HepG2 (cell line): ENCODE results near the gene GFOD1. TPM values are rescaled to one million over a fixed set of nuclear protein-coding genes. Genes with fewer than 3 reads are reported as not detected.
"Not testable (repeated sequence)": the region's sequence is repeated elsewhere in the genome, so short reads cannot be mapped to it uniquely, and the experiment has no call there.

Experiments used
- ATAC-seq: fragments of 200-7000 bp; cut with Tn5 transposase; 3 replicates; pipeline ENCODE4 v1.9.1; 2020; ENCODE audit warnings: mild to moderate bottlenecking, moderate library complexity
- BruUV-seq: library from RNA; stranded (reverse); fragments of 400-500 nt; replicated peaks from 2 replicates; lab custom pipeline; 2021; lab: Mats Ljungman, UMichigan
- CTCF ChIA-PET: fragments of 300-600 bp; formaldehyde crosslinking; extraction: SDS; loops from one replicate; lab custom pipeline; 2021; ENCODE audit warnings: low total read pairs, inconsistent platforms, low intra/inter-chr PET ratio; lab: Yijun Ruan, JAX
- POLR2A ChIA-PET: fragments of 350-600 bp; sonication (Branson Sonifier 250); formaldehyde crosslinking; loops from one replicate; lab custom pipeline; 2020; ENCODE audit warnings: antibody characterized with exemption, inconsistent platforms; lab: Yijun Ruan, JAX
- DNase-seq: peaks from one replicate; pipeline ENCODE4 v3.0.0-alpha.2; 2015; ENCODE audit warnings: low spot score
- FAIRE-seq: peaks from 3 replicates; lab custom pipeline; 2011; peaks lifted over from hg19 to GRCh38; lab: Jason Lieb, UNC
- H2AFZ ChIP-seq: one replicate; pipeline ENCODE4 v1.6.1; 2011; ENCODE audit warnings: low read length, inconsistent platforms
- H3K27ac ChIP-seq: fragments of 300-600 bp; 3 replicates; pipeline ENCODE4 v1.8.0; 2011; ENCODE audit warnings: mixed run types, mild to moderate bottlenecking, mixed read lengths, low read length, inconsistent platforms; ENCODE audit not compliant: insufficient read depth; ENCODE audit errors: extremely low read length
- H3K27me3 ChIP-seq, 2 experiments: fragments of 200-600 bp in 1 of 2; 2 replicates in 1 of 2; 3 replicates in 1 of 2; pipeline versions ENCODE4 v1.6.0 to v1.8.0; 2011; ENCODE audit warnings: low read length in 2 of 2, mild to moderate bottlenecking in 2 of 2, moderate library complexity in 2 of 2, inconsistent platforms in 1 of 2; ENCODE audit not compliant: insufficient read depth in 2 of 2, control insufficient read depth in 1 of 2
- H3K36me3 ChIP-seq, 2 experiments: fragments of 200-600 bp in 1 of 2; replicated peaks in 1 of 2; 2 replicates in 1 of 2; 3 replicates in 1 of 2; pipeline versions ENCODE4 v1.5.1 to v1.8.0; 2011; ENCODE audit warnings: low read length in 2 of 2, inconsistent platforms in 1 of 2; ENCODE audit not compliant: insufficient read depth in 2 of 2, control insufficient read depth in 1 of 2
- H3K4me1 ChIP-seq: 2 replicates; pipeline ENCODE4 v1.5.1; 2012; ENCODE audit warnings: low read length, inconsistent platforms; ENCODE audit not compliant: insufficient read depth
- H3K4me2 ChIP-seq: 2 replicates; pipeline ENCODE4 v1.6.0; 2011; ENCODE audit warnings: low read depth, low read length, inconsistent platforms
- H3K4me3 ChIP-seq, 3 experiments: fragments of 200-600 bp in 1 of 3; sonication (generic), shearing (Covaris generic) in 1 of 3; replicated peaks in 1 of 3; 2 replicates each; pipeline ENCODE4 v1.5.1; 2011 to 2016; ENCODE audit warnings: low read length in 3 of 3, inconsistent platforms in 2 of 3, low read depth in 2 of 3, mild to moderate bottlenecking in 2 of 3, control low read depth in 1 of 3, mixed read lengths in 1 of 3; ENCODE audit not compliant: insufficient read depth in 1 of 3
- H3K79me2 ChIP-seq: one replicate; pipeline ENCODE4 v1.6.1; 2011; ENCODE audit warnings: low read length, inconsistent platforms; ENCODE audit not compliant: insufficient read depth
- H3K9ac ChIP-seq: 2 replicates; pipeline ENCODE4 v1.6.0; 2011; ENCODE audit warnings: mild to moderate bottlenecking, low read depth, low read length, inconsistent platforms; ENCODE audit not compliant: insufficient read depth
- H3K9me3 ChIP-seq: 2 replicates; pipeline ENCODE4 v1.5.1; 2012; ENCODE audit warnings: mild to moderate bottlenecking, low read length
- H4K20me1 ChIP-seq: 2 replicates; pipeline ENCODE4 v1.6.0; 2011; ENCODE audit warnings: inconsistent platforms, mild to moderate bottlenecking, low read length, moderate library complexity; ENCODE audit not compliant: insufficient read depth
- NFYB ChIP-seq: sonication (generic); formaldehyde crosslinking; IDR thresholded peaks from 2 replicates; pipeline ENCODE4 v1.4.0; 2020; ENCODE audit warnings: missing genetic modification reagents
- NFYC ChIP-seq: IDR thresholded peaks from 2 replicates; pipeline ENCODE4 v1.6.1; 2016; ENCODE audit warnings: missing genetic modification reagents, missing compliant biosample characterization
- WGBS: methylation state at CpG from one replicate; pipeline ENCODE4 v1.1.6; 2017; ENCODE audit warnings: low lambda C conversion rate; 5-methylcytosine and 5-hydroxymethylcytosine counted together
- in situ Hi-C: cut with HindIII; loops from 2 replicates; pipeline ENCODE4 v1.10.0; 2017; ENCODE audit warnings: low pct_unique_long_range_greater_than_20kb; ENCODE audit not compliant: extremely low pct_ligation_motif_present
- intact Hi-C: fragments of 100-400 bp; cut with micrococcal nuclease; formaldehyde crosslinking; loops from one replicate; pipeline ENCODE4 v1.10.0; 2022; ENCODE audit not compliant: unreplicated experiment
- polyA plus RNA-seq, 8 experiments: library from polyadenylated mRNA; depleted of rRNA in 3 of 8; stranded (reverse) in 7 of 8; unstranded in 1 of 8; fragments of >200 nt; fragmentation: Illumina TruSeq in 4 of 8; extraction: Trizol in 4 of 8; gene quantifications; 2 replicates each; pipeline versions ENCODE4 v1.2.1 to v1.2.3, GENCODE V29; 2011 to 2016; ENCODE audit warnings: low read depth in 4 of 8, missing spikeins in 1 of 8, mixed read lengths in 1 of 8; ENCODE audit not compliant: insufficient read depth in 1 of 8
- total RNA-seq, 5 experiments: library from RNA; depleted of rRNA; stranded (reverse); fragments of >200 nt; fragmentation: Illumina TruSeq; extraction: Trizol; gene quantifications; 2 replicates each; pipeline ENCODE4 v1.2.3, GENCODE V29; 2016; ENCODE audit warnings: low read depth in 1 of 5

Gene GFOD1
- total and polyA plus RNA-seq, 2 of the 13 experiments (the other 11 are each of a cell fraction or from before 2014, with no cell fraction given): 1.9 to 6.4 TPM

- POLR2A ChIA-PET, H3K4me2 ChIP-seq, FAIRE-seq, H3K36me3 ChIP-seq, BruUV-seq, H3K27ac ChIP-seq, CTCF ChIA-PET, H3K79me2 ChIP-seq, ATAC-seq, in situ Hi-C loops, H2AFZ ChIP-seq, H3K4me1 ChIP-seq, DNase-seq, H4K20me1 ChIP-seq, H3K9ac ChIP-seq, H3K9me3 ChIP-seq, H3K4me3 ChIP-seq, H3K27me3 ChIP-seq: not testable (repeated sequence)
- WGBS: 95% methylated on average over 31 of the region's 37 CpGs
- intact Hi-C loops: loop anchor here (5.0 kb wide), 1 partner anchor 386 kb away; no protein-coding TSS in a partner anchor
Observed at GRCh38 chr6:13511141-13511571, 23.8 kb upstream of the GFOD1 start.

- H3K9ac ChIP-seq, DNase-seq, ATAC-seq, H3K27me3 ChIP-seq, CTCF ChIA-PET, H3K36me3 ChIP-seq, H3K4me3 ChIP-seq, H4K20me1 ChIP-seq, FAIRE-seq, BruUV-seq, in situ Hi-C loops, POLR2A ChIA-PET, H3K4me2 ChIP-seq, H3K27ac ChIP-seq, H2AFZ ChIP-seq, H3K9me3 ChIP-seq, H3K79me2 ChIP-seq: not testable (repeated sequence)
- H3K4me1 ChIP-seq: peaks cover 12% of the 10 kb centered on the region
- 76% methylated on average over 1 of the region's 1 CpG for WGBS
- intact Hi-C loops: loop anchor here (5.0 kb wide), 1 partner anchor 387 kb away; no protein-coding TSS in a partner anchor
- TF ChIP-seq NFYB (CRISPR knock-in tag): peak; percentile 58
- peak; percentile 16; the same call in 1 of the 2 replicates for TF ChIP-seq NFYC (CRISPR knock-in tag)
Observed at GRCh38 chr6:13510433-13510832, 23.0 kb upstream of the GFOD1 start.
